ENCODE results near the gene STIP1.
A peak's percentile ranks its signal among the peaks of the same experiment; 100 is the strongest.
"Not testable (repeated sequence)": the region's sequence is repeated elsewhere in the genome, so short reads cannot be mapped to it uniquely, and the experiment has no call there.

The STIP1 gene

GRCh38 chr11:64161037-64161436, 24.9 kb upstream of the STIP1 start:
- DNase-seq, result no peak

GRCh38 chr11:64162769-64163168, 23.2 kb upstream of the STIP1 start:
- not testable (repeated sequence) for DNase-seq

DNA sequence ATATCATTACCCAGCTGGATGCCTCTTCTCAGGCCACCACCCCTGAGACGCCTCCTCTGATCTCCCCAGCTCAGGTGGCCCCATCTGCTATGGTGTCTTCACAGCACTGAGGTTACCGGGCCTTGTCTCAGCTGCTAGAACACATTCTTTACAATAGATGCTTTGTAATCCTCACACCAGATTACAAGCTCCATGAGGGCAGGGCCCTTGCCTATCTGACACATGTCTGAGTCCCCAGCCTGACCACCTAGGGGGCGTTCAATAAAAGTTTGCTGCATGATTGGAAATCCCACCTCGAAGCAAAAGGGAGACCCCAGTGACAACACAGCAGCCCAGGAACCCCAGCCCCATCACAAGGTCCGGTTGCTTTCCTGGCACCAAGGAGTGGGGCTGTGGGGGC, 22.0 kb upstream of the STIP1 start:
- no peak for DNase-seq

DNA sequence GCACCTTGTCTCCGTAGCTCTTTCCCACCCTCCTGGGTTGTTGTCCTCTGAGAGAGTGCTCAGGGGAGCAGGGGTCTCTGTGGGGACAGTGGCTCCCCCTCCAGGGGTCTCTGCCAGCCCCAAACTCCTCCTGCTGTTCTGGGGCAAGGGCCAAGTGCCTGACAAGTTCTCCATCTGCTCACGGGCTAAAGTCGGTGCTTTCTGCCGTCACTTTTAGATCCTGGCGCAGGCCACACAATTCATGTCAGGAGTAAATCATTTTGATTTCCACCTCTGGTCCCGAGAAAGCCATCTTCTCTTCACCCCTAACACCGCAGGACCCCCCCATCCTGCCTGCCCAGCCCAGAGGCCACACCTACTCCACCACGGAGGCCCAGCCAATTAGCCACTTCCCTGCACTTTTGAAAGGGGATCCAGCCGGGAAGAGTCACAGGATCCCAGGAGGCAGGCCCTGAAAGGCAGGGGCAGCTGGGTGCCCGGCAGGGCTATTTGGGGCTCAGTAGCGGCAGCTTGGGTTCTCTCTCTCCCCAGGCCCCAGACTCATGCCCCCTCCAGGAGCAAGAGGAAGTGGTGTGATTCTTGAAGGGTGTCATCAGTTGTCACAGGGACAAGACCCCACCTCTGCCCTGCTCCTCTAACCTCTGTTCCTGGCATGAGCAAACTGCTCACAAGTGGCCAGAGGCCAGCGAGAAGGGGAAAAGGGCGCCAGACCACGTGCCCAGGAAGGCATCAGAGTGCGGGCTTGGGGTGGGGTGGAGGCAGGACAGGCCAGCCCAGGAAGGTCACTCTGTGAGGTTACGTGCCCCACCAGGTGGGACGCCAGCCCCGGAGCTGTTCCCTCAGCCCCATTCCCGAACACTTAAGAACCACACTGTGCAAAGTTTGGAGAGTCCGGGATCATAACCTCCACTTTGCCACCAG, 21.3 kb upstream of the STIP1 start:
- DNase-seq, result no peak

- DNase-seq, result no peak
Observed at GRCh38 chr11:64165481-64165841, 20.5 kb upstream of the STIP1 start.

DNA sequence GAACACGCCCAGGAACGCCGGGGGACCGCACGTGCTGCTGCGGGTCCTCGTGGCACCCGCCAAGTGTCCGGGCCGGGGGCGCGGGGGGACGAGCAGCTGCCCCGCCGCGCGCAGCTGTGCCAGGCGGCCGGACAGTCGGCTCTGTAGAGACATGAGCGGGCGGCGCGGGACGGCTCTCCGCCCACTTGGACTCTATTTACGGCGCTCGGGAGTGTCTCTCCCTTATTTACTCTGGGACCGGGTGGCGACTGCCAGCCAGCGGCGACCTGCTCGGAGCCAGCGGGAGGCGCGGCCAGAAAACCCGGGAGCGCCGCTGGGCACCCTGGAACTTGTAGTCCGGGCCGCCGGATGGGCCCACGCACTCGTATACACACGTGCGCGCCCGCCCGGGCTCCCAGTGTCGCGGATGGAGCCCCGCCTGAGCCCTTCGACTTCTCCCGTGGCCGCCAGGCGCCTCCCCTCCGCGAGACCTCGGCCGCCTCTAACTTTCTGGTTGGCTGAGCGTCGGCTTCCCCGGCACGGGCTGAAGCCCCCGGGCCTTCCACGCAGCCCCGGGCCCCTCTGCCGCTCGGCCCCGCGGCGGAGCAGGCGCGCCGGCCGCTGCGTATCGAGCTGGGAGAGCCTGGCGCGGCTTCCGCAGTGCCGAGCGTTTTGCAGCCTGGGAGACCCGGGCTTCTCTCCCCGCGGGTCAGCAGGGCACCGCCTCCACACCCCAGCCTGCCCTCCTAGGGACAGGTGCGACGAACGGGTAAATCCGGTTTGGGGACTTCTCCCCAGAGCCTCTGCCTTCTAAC, 19.9 kb upstream of the STIP1 start, which contains the start of gene MACROD1:
Gene MACROD1, minus strand, starts transcription at position 272 of the 794 bp plus-strand sequence. Its CDS starts 119 bp downstream, at position 153.
- peak; percentile 87 for DNase-seq

DNA sequence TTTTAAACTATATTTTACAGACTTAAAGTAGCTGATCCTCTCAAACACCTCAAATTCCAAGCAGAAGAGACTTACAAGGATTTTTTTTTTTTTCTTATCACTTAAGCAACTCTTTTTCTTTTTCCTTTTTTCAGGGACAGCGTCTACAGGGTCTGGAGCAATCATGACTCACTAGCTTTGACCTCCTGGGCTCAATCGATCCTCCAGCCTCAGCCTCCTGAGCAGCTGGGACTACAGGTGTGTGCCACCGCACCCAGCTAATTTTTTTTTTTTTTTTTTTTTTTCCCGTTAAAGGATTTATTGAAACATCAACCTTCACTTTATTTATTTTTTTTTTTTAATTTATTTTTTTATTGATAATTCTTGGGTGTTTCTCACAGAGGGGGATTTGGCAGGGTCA, 15.6 kb upstream of the STIP1 start:
- no peak for DNase-seq

GRCh38 chr11:64173616-64174355, 12.2 kb upstream of the STIP1 start:
- no peak for DNase-seq

- DNase-seq, result no peak
Observed at GRCh38 chr11:64176751-64177150, 9.2 kb upstream of the STIP1 start.

GRCh38 chr11:64178203-64178602, 7.8 kb upstream of the STIP1 start:
- DNase-seq, result no peak

DNA sequence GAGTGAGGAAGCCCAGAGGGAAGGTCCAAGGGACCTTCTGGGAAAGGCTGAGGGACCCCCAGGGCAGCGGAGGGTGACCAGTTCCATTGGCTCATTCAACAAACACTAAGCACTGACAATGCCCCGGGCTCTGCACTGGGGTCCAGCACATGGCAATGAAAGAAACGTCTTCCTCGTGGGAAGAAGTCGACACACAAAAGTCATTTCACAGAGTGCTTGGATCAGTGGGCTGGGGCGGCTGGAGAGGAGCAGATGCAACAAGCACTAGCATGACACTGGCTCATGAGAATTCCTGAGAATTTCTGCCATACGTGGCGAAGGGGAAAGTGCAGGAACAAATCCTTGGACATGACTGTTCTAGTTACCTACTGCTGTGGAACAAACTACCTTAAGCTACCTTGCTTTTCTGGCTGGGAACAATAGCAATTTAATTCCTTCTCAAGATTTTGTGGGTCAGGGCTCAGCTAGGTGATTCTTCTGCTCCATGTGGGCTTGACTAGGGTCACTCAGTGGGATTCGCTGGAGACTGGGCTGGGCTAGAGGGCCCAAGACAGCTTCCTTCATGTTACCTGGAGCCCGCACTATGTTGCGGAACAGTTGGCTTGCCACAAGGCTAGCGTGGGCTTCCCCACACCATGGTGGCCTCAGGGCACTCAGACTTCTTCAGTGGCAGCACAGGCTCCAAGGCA, 6.9 kb upstream of the STIP1 start:
- DNase-seq, result no peak

GRCh38 chr11:64180891-64181290, 5.1 kb upstream of the STIP1 start:
- no peak for DNase-seq

DNA sequence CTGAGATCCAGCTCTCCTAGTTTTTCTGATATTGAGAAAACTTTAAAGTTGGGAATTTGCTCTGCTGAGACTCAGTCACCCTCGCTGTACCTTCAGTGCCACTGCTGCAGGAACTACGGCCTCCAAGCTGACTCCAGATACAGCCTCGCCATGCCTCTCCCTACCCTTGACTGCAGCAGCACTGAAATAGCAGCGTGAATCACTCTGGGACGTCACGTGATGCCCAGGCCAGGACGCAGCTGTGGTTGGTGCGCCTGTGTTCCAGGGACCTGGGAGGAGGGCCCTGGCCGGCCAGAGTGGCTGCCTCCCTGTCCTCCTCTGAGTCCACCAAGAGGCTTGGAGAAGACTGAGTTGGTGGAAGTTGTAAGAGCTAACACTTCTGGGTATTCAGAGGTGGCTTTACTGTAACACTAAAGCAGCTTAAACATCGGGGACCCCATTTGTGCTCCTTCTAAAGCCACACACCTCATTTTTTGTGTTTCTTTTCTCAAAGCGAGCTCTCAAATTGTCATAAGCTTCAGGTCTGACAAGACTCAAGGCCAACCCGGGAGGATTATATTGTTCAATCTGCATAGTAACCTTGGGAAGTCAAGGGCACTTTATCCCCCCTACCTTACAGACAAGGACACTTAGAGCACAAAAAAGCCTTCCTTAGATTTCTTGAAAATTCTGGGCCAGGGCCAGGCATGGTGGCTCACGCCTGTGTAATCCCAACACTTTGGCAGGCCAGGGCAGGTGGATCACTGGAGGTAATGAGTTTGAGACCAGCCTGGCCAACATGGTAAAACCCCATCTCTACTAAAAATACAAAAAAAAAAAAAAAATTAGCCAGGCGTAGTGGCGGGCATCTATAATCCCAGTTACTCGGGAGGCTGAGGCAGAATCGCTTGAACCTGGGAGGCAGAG, 4.2 kb upstream of the STIP1 start:
- peak; percentile 60 for DNase-seq

DNA sequence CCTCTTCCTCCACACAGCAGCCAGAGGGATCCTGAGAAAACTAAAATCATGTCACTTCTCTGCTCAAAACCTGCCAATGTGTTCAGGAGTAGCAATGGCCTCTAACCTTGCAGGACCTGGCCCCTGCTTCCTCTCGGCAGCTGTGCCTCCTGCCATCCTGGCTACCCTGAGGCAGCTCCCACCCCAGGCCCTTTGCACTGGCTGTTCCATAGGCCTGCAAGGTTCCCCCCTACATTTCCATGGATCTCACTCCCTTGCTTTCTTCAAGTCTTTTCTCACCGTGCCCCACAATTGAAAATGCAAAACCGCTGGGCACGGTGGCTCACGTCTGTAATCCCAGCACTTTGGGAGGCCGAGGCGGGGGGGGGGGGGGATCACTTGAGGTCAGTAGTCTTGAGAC, 2.1 kb upstream of the STIP1 start:
- no peak for DNase-seq

GRCh38 chr11:64185175-64185692, 737 bp upstream of the STIP1 start:
- DNase-seq, result no peak

DNA sequence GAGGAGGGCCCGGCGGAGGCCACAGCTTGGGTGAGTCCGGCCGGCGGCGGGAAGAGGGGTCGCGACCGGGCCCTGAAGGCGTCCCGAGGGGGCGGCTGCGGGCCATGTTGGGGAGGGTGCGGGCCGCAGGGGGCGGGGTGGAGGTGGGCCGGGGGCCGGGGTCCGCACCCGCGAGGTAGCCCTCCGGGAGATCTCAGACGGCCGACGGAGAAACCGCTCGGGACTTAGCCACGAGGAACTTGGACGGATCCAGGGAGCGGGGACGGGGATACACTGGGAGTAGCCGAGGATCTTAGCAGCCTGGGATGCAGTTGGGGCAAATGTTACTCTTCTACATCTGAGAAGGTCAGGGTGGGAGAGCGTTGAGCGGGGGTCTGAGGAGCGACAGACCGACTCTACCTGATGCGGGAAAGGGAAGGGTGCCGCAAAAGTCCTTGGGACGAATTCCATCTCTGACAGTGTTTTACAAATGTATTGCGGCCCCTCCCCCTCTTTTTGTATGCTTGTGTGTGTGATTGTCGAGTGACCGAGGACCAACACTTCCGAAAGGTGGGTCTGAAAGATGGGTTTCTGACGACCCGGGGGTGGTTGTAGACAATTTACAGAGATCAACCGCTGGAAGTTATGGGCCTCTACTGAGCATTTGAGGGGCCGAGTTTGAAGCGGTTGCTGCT, 658 bp downstream of the STIP1 start:
- peak; percentile 44 for DNase-seq

GRCh38 chr11:64192434-64192833, 6.5 kb downstream of the STIP1 start:
- DNase-seq, result no peak

DNA sequence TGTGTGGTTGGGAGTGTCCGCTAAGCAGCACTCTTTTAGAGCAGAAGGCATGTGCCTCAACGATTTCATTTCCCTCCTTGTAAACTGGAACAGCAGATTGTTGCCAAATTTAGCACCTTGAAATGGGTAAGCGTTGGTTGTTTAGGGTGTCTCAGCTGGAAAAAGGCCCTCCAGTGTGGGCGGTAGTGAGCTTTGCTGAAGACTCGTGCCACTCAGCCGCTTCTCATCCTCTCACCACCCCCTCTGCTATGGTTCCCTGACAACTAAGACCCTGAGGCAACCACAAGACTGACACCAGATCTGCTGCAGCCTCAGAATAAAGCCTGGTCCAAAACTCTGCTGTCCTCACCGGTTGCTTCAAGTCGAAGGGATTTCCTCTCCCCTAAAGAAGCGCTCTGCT, 10.7 kb downstream of the STIP1 start:
- no peak for DNase-seq

DNA sequence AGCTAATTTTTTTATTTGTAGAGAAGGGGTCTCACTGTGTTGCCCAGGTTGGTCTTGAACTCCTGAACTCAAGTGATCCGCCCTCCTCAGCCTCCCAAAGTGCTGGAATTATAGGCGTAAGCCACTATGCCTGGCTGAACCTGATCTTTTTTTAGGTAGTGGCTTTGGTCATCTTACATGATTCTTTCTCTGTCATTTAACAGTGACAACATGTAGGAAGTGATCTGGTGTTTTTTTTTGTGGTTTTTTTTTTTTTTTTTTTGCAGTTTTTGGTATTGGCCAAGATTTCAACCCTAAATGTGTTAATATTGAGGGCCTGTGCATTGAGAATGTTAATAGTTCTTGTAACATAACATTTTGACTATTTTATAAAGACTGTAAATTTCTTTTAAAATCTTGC, 12.5 kb downstream of the STIP1 start:
- no peak for DNase-seq

GRCh38 chr11:64201543-64201942, 15.6 kb downstream of the STIP1 start:
- no peak for DNase-seq

DNA sequence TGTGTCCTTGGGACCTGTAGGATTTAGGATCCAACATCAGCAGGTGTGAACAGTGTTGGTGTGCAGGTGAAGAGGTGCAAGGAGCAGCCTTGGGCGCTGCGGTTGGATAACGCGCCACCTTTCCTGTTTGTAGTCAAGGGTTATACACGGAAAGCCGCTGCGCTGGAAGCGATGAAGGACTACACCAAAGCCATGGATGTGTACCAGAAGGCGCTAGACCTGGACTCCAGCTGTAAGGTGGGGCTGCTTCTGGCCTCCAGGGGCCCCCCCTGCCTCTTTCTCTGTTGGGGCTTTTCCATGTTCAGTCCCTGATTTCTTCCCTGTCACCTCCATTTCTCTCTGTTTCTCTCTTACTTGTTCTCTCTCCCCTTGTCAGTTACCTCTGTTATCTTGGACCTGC, 17.0 kb downstream of the STIP1 start:
- DNase-seq, result no peak

All from stimulated activated CD4-positive, alpha-beta T cell treated with anti-CD3 and anti-CD28 coated beads, Interleukin-1b, Interleukin-23, amount 100 ng/mL, for 48 hours (primary cell).